Stimulated activated CD4-positive, alpha-beta T cell treated with anti-CD3 and anti-CD28 coated beads, Interleukin-12 subunit alpha, Interleukin-12 subunit beta, amount 100 ng/mL, for 24 hours (primary cell): ENCODE results near the gene IL17RD.
A peak's percentile ranks its signal among the peaks of the same experiment; 100 is the strongest.
"Not testable (repeated sequence)": the region's sequence is repeated elsewhere in the genome, so short reads cannot be mapped to it uniquely, and the experiment has no call there.

ENCODE experiments used
- DNase-seq, 2 experiments: peaks; one replicate each; pipeline ENCODE4 v3.0.0-alpha.2; 2020; ENCODE audit warnings: low read depth in 2 of 2

IL17RD gene

DNA sequence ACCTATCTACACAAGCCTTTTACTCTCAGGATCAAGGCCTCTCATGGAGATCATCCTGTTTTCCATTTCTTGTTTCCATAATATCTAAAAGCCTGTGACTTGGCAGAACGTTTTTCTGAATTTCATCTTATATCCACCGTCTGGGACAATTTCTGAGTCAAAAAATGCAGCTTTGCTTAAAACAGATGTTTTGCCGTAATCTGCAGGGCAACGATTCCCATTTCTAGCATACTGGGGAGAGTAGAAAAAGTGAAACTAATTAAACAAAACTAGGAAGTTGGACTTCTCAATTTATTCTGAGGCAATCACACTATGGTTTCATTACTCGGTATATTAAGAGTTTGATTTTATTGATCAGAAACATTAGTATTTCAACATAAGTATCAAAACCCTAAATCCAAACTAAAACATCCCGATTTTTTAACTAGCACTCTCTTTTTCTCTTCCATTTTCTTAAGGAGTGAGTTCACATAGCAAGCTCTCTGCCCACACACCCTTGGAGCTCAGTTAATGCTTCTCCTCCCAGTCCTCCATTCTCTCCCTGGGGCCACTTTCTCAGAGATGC, 71.1 kb downstream of the IL17RD start:
- no peak for DNase-seq

DNA sequence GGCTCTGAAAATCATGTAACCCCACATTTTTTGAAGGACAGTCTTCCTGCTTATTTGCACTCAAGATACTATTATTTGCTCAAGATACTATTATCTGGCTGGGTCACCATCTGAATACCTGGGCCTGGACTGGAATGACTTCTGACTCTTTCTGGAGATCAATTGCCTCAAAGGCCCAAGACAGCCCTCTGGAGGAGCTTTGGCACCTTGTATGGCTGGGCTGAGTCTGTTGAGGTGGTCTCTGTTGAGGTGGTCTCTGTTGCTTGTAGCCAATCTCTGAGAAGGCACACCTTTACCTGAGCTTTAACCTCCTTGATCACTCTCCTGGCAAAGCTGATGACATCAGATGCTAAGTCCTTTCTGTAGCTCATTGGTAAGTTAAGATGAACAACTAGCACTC, 71.7 kb downstream of the IL17RD start:
- no peak for DNase-seq

GRCh38 chr3:57091521-57092273, 73.5 kb downstream of the IL17RD start:
- DNase-seq: no peak

DNA sequence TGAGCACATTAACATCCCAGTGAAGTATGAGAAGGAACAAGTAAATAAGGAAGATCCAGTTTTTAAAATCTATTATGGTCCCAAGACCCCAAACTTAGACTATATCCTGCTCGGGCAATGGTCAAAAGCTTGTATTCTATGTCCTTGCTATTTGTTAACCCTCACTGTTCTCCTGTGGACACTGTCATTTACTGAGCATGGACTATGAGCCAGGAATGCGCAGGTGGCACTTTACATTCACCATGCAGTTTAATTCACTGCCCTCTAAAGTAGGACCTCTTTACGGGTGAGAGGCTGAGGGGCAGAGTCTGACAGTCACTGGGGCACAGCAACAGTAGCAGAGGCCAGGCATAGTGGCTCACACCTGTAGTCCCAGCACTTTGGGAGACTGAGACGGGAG, 76.1 kb downstream of the IL17RD start:
- no peak for DNase-seq

- DNase-seq: no peak
Measured at GRCh38 chr3:57088503-57088902, 76.7 kb downstream of the IL17RD start.

DNA sequence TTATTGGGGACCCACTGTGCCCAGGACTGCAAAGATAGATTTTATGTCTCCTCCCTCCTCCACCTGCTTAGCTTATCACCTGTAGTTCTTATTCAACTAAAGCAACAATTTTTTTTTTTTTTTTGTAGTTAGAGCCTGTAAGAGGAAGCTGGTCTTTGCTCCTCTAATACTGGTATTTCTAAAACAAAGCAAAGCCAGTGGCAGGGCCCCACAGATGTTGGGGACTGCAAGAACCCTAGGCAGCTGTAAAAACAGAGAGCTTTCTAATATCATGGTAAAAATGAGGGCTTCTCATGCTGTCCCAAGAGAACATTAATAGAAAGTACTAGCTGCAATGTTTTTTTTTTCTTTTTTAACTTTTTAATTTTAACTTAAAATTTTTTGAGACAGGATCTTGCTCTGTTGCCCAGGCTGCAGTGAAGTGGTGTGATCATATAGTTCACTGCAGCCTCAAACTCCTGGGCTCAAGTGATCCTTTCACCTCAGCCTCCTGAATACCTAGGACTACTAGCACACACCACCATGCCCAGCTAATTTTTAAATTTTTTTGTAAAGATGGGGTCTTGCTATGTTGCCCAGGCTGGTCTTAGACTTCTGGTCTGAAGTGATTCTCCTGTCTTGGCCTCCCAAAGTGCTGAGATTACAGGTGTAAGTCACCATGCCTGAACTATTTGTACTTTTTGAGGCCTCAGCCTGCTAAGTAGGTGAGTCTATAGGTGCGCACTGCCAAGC, 77.6 kb downstream of the IL17RD start:
- DNase-seq: no peak

- no peak for DNase-seq
Measured at GRCh38 chr3:57086201-57086600, 79.0 kb downstream of the IL17RD start.

GRCh38 chr3:57085211-57085610, 79.9 kb downstream of the IL17RD start:
- no peak for DNase-seq

- not testable (repeated sequence) for DNase-seq
Measured at GRCh38 chr3:57083266-57083995, 81.7 kb downstream of the IL17RD start.

- DNase-seq: no peak
Measured at GRCh38 chr3:57082481-57082880, 82.7 kb downstream of the IL17RD start.

- no peak for DNase-seq
Measured at GRCh38 chr3:57081173-57081572, 84.0 kb downstream of the IL17RD start.

DNA sequence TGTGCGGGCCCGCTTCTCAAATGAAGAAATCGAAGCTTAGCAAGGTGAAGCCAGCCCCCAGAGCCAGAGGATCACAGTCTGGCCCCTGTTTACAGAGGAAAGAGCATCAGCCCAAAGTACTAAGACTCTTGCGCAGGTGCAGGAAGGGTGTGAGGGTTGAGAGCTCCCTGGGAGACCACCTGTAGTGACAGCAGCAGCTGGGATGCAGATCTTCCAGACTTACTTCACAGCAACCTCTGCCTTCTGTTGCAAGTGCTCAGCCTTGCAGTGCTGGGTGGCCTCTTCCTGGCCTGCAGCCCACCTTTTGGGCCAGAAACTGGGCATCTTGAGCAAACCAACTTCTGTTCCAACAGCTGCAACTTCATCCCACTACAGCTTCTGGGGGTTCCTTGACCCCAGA, 85.0 kb downstream of the IL17RD start:
- DNase-seq: no peak

GRCh38 chr3:57079474-57079831, 85.7 kb downstream of the IL17RD start:
- DNase-seq: no peak

GRCh38 chr3:57078635-57079473, 86.3 kb downstream of the IL17RD start:
- DNase-seq: peak in 1 of 2 experiments; percentile 8

DNA sequence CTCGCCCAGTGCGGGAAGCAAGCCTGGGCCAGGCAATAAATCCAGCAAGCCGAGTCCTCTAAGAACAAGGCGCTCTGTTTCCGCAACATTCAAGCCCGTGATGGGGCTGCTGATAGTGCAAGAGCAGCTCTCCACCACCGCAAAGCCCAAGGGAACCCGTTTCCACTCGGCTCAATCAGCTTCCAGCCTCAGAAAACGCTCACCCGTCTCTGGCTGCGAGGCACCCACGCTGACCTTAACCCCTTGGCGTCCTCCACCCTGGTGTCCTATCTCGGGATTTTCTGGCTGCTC, 86.9 kb downstream of the IL17RD start:
- DNase-seq: peak in 1 of 2 experiments; percentile 13

DNA sequence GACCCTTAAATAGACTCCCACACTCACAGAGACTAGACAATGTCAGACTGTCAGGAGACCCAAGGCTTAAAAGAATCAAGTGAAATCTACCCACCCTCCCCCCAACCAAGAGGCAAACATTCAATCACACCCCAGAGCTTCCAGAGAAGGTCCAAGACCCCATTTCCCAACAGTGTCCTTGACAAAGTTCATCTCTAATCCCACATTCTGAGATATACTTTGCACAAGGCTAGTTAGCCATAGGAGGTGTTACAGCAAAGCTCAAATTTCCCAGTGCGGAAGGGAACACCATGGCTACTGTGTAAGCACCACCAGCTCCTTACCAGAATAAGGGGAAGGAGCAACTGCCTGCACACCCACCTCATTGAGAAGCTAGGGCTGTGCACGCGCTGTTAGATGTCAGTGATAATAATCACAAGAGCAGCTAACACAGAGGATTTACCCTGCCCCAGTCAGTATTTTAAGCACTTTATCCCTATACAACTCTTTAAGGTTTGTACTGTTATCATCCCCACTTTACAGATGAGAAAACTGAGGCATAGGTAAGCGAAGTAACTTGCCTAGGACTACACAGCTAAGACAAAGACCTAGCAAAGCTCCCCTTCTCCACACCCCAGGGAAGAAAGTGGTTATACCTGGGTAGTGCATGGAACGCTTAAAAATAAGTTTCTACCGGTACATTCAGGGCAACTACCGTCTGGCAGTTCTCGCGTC, 87.4 kb downstream of the IL17RD start:
- no peak for DNase-seq

GRCh38 chr3:57076422-57076951, 88.7 kb downstream of the IL17RD start:
- no peak for DNase-seq

- DNase-seq: no peak
Measured at GRCh38 chr3:57074135-57074534, 91.0 kb downstream of the IL17RD start.

DNA sequence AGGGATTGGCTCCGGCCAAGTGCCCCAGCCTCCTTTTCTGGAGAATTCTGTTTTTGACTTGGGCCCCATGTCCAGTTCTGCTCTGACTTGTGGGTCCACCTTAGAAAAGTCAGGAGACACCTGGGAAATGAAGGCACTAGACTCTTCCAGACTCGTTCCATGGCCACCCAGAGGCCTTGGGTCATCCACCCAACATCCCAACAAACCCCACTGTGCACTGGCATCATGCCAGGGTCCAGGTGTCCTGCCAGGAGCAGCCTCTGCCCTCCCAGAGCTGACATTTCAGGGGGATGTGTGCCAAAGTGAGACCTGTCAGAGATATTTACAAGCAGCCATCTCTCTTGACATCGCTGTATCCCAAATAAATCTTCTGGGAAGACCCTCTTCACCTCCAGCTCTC, 91.5 kb downstream of the IL17RD start:
- no peak for DNase-seq

- no peak for DNase-seq
Measured at GRCh38 chr3:57069503-57069902, 95.7 kb downstream of the IL17RD start.
